ENCODE data around the gene SMOC2. TPM values are rescaled to one million over a fixed set of nuclear protein-coding genes. Genes with fewer than 3 reads are reported as not detected.

SMOC2 gene
- total and polyA plus RNA-seq, 8 donors: 7.1 to 18.8 (median 9.5) TPM

DNA sequence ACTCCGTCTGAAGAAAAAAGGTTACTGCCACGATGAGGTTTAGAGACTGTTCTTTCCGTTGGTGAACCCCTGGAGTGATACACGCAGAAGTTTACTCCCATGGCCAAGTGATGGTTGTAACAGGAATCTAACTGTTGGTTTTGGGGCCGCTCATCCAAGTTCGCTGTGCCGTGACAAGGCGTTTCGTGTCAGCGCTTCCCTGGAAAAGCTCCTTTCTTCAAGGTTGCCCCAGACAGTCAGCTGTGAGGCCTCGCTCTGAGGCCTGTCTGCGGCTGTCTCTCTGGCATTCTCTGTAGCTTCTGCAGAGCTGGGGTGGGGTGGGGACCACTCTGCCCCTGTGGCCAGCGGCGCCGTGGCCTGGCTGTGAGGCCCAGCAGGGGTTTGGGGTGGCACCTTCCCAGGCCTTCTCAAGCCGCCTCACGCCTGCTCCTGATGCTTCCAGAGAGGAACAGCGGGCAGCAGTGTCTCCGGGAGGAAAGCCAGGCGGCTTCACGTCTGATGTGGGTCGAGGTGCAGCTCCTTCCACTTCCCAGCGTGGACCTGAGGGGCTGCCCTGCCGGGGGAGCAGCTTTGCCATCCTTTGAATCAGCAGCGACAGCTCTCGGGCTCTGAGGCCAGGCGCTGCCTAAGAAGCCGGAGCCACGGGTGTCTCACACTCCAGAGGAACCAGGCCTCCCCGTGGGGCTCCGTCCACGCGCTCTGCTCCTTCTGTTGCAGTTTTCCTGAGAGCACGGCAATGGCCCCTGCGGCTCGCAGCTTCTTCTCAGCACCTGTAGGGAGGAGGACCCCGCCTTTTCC is 76.2 kb downstream of the SMOC2 start:
- Histone ChIP-seq H3K27ac (no peak overlapping the region), H3K9me3 (no peaks in the 10 kb centered on the region), H3K36me3 (no peaks in the 10 kb centered on the region), H3K27me3 (peaks cover 0 to 9% of the 10 kb centered on the region in 2 donors), H3K4me3 (no peak overlapping the region), H3K4me1 (no peaks in the 10 kb centered on the region)
- intact Hi-C loops (cut with DNase I): no loop called here
- DNase-seq (no peak), ATAC-seq (no peak)
- TF ChIP-seq CTCF (IDR thresholded peaks at IDR 0.05): no peak

- Histone ChIP-seq H3K4me1 (no peaks in the 10 kb centered on the region), H3K9me3 (no peaks in the 10 kb centered on the region), H3K27me3 (peaks cover 0 to 9% of the 10 kb centered on the region in 2 donors), H3K27ac (no peak overlapping the region), H3K4me3 (no peak overlapping the region), H3K36me3 (no peaks in the 10 kb centered on the region)
- intact Hi-C loops (cut with DNase I): no loop called here
- no peak for DNase-seq
- TF ChIP-seq CTCF (IDR thresholded peaks at IDR 0.05): no peak
- ATAC-seq: no peak
Measured at GRCh38 chr6:168517742-168518347, 76.9 kb downstream of the SMOC2 start.

DNA sequence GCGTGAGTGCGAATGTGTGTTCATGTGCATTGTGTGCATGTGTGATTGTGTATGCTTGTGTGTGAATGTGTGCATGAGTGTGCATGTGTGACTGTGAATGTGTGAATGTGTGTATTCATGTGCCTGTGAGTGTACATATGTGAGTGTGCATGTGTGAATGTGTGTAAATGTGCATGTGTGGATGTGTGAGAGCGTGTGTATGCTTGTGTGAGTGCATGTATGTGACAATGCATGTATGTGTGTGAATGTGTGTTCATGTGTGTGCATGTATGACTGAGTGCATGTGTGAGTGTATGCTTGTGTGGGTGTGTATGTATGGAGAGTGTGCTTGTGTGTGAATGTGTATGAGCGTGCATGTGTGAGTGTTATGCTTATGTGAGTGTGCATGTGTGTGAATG is 77.4 kb downstream of the SMOC2 start:
- intact Hi-C loops (cut with DNase I): no loop called here
- no peak for TF ChIP-seq CTCF (IDR thresholded peaks at IDR 0.05)

DNA sequence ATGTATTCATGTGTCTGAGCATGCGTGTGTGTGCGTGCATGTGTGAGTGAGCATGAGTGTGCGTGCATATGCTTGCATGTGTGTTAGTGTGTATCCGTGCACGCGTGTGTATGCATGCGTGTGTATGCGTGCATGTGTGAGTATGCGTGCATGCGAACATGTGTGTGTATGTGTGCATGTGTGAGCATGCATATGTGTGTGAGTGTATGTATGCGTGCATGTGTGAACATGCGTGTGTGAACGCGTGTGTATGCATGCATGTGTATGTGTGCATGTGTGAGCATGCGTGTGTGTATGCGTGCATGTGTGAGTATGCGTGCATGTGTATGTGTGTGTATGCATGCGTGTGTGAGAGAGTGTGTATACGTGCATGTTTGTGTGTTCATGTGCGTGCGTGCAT is 77.9 kb downstream of the SMOC2 start:
- peaks cover 0 to 9% of the 10 kb centered on the region in 2 donors for H3K27me3 ChIP-seq
- no peaks in the 10 kb centered on the region for H3K36me3 ChIP-seq
- no peaks in the 10 kb centered on the region for H3K9me3 ChIP-seq
- H3K4me1 ChIP-seq: no peaks in the 10 kb centered on the region
- intact Hi-C loops (cut with DNase I): no loop called here
- H3K4me3 ChIP-seq: no peak overlapping the region
- no peak overlapping the region for H3K27ac ChIP-seq
- no peak for TF ChIP-seq CTCF (IDR thresholded peaks at IDR 0.05)
- ATAC-seq (no peak), DNase-seq (no peak)

More for the DNA sequence above, 77.4 kb downstream of the SMOC2 start:
- Histone ChIP-seq H3K9me3 (no peaks in the 10 kb centered on the region), H3K27ac (no peak overlapping the region), H3K4me3 (no peak overlapping the region), H3K36me3 (no peaks in the 10 kb centered on the region), H3K27me3 (peaks cover 0 to 9% of the 10 kb centered on the region in 2 donors), H3K4me1 (no peaks in the 10 kb centered on the region)
- DNase-seq (no peak), ATAC-seq (no peak)

DNA sequence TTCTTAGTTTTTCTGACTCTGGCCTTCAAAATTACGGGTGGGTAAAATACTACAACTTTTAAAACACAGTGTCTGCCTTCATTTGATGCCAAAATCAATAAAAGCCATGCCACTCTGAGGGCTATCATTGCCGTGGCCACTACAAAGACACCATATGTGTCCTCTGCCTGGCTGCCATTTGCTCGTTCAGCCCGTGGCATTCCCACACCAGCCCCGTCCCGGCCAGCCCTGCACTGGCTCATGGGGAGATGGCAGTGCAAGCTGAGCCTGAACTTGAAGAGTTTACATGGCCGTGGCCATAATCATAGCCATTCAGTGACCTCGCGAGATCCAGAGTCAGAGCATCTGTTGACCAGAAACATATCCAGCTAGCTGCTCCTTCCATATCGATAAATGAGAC is 79.2 kb downstream of the SMOC2 start:
- H3K27ac ChIP-seq: no peak overlapping the region
- H3K27me3 ChIP-seq: peaks cover 0 to 9% of the 10 kb centered on the region in 2 donors
- DNase-seq (no peak), ATAC-seq (no peak)
- no peaks in the 10 kb centered on the region for H3K9me3 ChIP-seq
- intact Hi-C loops (cut with DNase I): no loop called here
- no peak for TF ChIP-seq CTCF (IDR thresholded peaks at IDR 0.05)
- no peak overlapping the region for H3K4me3 ChIP-seq
- no peaks in the 10 kb centered on the region for H3K4me1 ChIP-seq
- no peaks in the 10 kb centered on the region for H3K36me3 ChIP-seq
